Activated CD8-positive, alpha-beta memory T cell treated with anti-CD3 and anti-CD28 coated beads, Interleukin-2, amount 10 ng/mL, durations not matched to agents 7 days and 5 days (primary cell): ENCODE data around the gene AK4. TPM values are rescaled to one million over a fixed set of nuclear protein-coding genes. Genes with fewer than 3 reads are reported as not detected.
A peak's percentile ranks its signal among the peaks of the same experiment; 100 is the strongest.
"Not testable (repeated sequence)": the region's sequence is repeated elsewhere in the genome, so short reads cannot be mapped to it uniquely, and the experiment has no call there.

Experiments used
- ATAC-seq: fragments of 150-1000 bp; cut with Tn5 transposase; one replicate; pipeline ENCODE4 v1.10.0; 2021; ENCODE audit warnings: moderate library complexity
- CTCF ChIA-PET: fragments of 350-600 bp; sonication (Branson Sonifier 250); formaldehyde crosslinking; loops from one replicate; lab custom pipeline; 2021; ENCODE audit warnings: antibody characterized with exemption; lab: Charles Lee
- DNase-seq: peaks from one replicate; pipeline ENCODE4 v3.0.0-alpha.2; 2020
- H3K27ac Mint-ChIP-seq: one replicate; pipeline ENCODE4 v1.8.0; 2021; ENCODE audit warnings: mild to moderate bottlenecking, mixed read lengths
- H3K27me3 Mint-ChIP-seq: one replicate; pipeline ENCODE4 v1.8.0; 2021; ENCODE audit warnings: mixed read lengths
- H3K36me3 Mint-ChIP-seq: one replicate; pipeline ENCODE4 v1.8.0; 2021; ENCODE audit warnings: mild to moderate bottlenecking, mixed read lengths
- H3K4me1 Mint-ChIP-seq: one replicate; pipeline ENCODE4 v1.8.0; 2021; ENCODE audit warnings: mixed read lengths
- H3K4me3 Mint-ChIP-seq: one replicate; pipeline ENCODE4 v1.8.0; 2021; ENCODE audit warnings: mild to moderate bottlenecking, moderate library complexity, mixed read lengths
- H3K9me3 Mint-ChIP-seq: one replicate; pipeline ENCODE4 v1.8.0; 2022; ENCODE audit warnings: low read depth, mixed read lengths
- total RNA-seq, 2 experiments: library from RNA; stranded (reverse); gene quantifications; one replicate each; pipeline ENCODE4 v1.2.3, GENCODE V29; 2021

Gene AK4
- 10 to 100 TPM; 51.5 to 60.5 TPM for total RNA-seq

- Mint-ChIP-seq H3K4me1 (peaks cover 35% of the 10 kb centered on the region), H3K4me3 (peak within 1 kb of the TSS; percentile 92), H3K36me3 (peaks cover 24% of the 10 kb centered on the region), H3K27ac (peak within 1 kb of the TSS; percentile 80), H3K27me3 (peaks cover 27% of the 10 kb centered on the region)
- ATAC-seq, H3K9me3 Mint-ChIP-seq, DNase-seq: not testable (repeated sequence)
- CTCF ChIA-PET: interaction anchor here (1.1 to 1.8 kb wide), 4 partner anchors 11 to 272 kb away, joined by 3 to 5 read pairs (median 3); partner anchors contain the start of genes LEPR and LEPROT
Measured at GRCh38 chr1:65148178-65148547, at the start of gene AK4. AK4 (plus strand) TSS chr1:65148203; CDS start chr1:65148408, 205 bp downstream.

GRCh38 chr1:65103807-65104206, 44.2 kb upstream of the AK4 start:
- H3K9me3 Mint-ChIP-seq: peaks cover 5% of the 10 kb centered on the region
- CTCF ChIA-PET: no interaction called here
- DNase-seq: no peak
- no peaks in the 10 kb centered on the region for H3K4me1 Mint-ChIP-seq
- no peaks in the 10 kb centered on the region for H3K36me3 Mint-ChIP-seq
- no peak for ATAC-seq
- H3K27ac Mint-ChIP-seq: no peak overlapping the region
- H3K27me3 Mint-ChIP-seq: peaks cover 21% of the 10 kb centered on the region
- H3K4me3 Mint-ChIP-seq: no peak overlapping the region

- no peaks in the 10 kb centered on the region for H3K36me3 Mint-ChIP-seq
- no peak overlapping the region for H3K4me3 Mint-ChIP-seq
- ATAC-seq: no peak
- peaks cover 21% of the 10 kb centered on the region for H3K27me3 Mint-ChIP-seq
- H3K27ac Mint-ChIP-seq: no peak overlapping the region
- DNase-seq: no peak
- CTCF ChIA-PET: no interaction called here
- H3K9me3 Mint-ChIP-seq: peaks cover 2% of the 10 kb centered on the region
- no peaks in the 10 kb centered on the region for H3K4me1 Mint-ChIP-seq
Measured at GRCh38 chr1:65104854-65105534, 43.0 kb upstream of the AK4 start.

GRCh38 chr1:65105596-65105995, 42.4 kb upstream of the AK4 start:
- Mint-ChIP-seq H3K27me3 (peaks cover 21% of the 10 kb centered on the region), H3K9me3 (peaks cover 2% of the 10 kb centered on the region), H3K27ac (no peak overlapping the region), H3K4me1 (no peaks in the 10 kb centered on the region), H3K4me3 (no peak overlapping the region), H3K36me3 (no peaks in the 10 kb centered on the region)
- DNase-seq (no peak), ATAC-seq (no peak)
- CTCF ChIA-PET: no interaction called here

- no peak for ATAC-seq
- H3K27ac Mint-ChIP-seq: no peak overlapping the region
- CTCF ChIA-PET: no interaction called here
Measured at GRCh38 chr1:65108025-65108642, 39.9 kb upstream of the AK4 start.

GRCh38 chr1:65109487-65109886, 38.5 kb upstream of the AK4 start:
- Mint-ChIP-seq H3K36me3 (no peaks in the 10 kb centered on the region), H3K9me3 (no peaks in the 10 kb centered on the region), H3K4me1 (no peaks in the 10 kb centered on the region), H3K4me3 (no peak overlapping the region), H3K27ac (no peak overlapping the region), H3K27me3 (peaks cover 27% of the 10 kb centered on the region)
- no peak for DNase-seq
- CTCF ChIA-PET: interaction anchor here (0.7 kb wide), 2 partner anchors 35 to 81 kb away, joined by 3 to 4 read pairs; no protein-coding TSS in a partner anchor
- ATAC-seq: no peak

More at GRCh38 chr1:65108025-65108642, 39.9 kb upstream of the AK4 start:
- Mint-ChIP-seq H3K9me3 (no peaks in the 10 kb centered on the region), H3K36me3 (no peaks in the 10 kb centered on the region), H3K4me3 (no peak overlapping the region), H3K4me1 (no peaks in the 10 kb centered on the region), H3K27me3 (peaks cover 27% of the 10 kb centered on the region)
- DNase-seq: no peak

- H3K4me1 Mint-ChIP-seq: no peaks in the 10 kb centered on the region
- CTCF ChIA-PET: no interaction called here
- peaks cover 14% of the 10 kb centered on the region for H3K27me3 Mint-ChIP-seq
- ATAC-seq: no peak
- no peak overlapping the region for H3K4me3 Mint-ChIP-seq
- no peak for DNase-seq
- H3K9me3 Mint-ChIP-seq: no peaks in the 10 kb centered on the region
- H3K36me3 Mint-ChIP-seq: no peaks in the 10 kb centered on the region
- no peak overlapping the region for H3K27ac Mint-ChIP-seq
Measured at GRCh38 chr1:65112811-65113210, 35.2 kb upstream of the AK4 start.

- no peak for DNase-seq
- no peaks in the 10 kb centered on the region for H3K4me1 Mint-ChIP-seq
- no peak overlapping the region for H3K4me3 Mint-ChIP-seq
- no peaks in the 10 kb centered on the region for H3K9me3 Mint-ChIP-seq
- H3K36me3 Mint-ChIP-seq: no peaks in the 10 kb centered on the region
- H3K27ac Mint-ChIP-seq: no peak overlapping the region
- ATAC-seq: no peak
- CTCF ChIA-PET: no interaction called here
- peaks cover 13% of the 10 kb centered on the region for H3K27me3 Mint-ChIP-seq
Measured at GRCh38 chr1:65113298-65113697, 34.7 kb upstream of the AK4 start.

GRCh38 chr1:65114322-65114721, 33.7 kb upstream of the AK4 start:
- no peak overlapping the region for H3K27ac Mint-ChIP-seq
- H3K36me3 Mint-ChIP-seq: no peaks in the 10 kb centered on the region
- ATAC-seq: no peak
- peaks cover 9% of the 10 kb centered on the region for H3K27me3 Mint-ChIP-seq
- no peak for DNase-seq
- CTCF ChIA-PET: no interaction called here
- no peaks in the 10 kb centered on the region for H3K9me3 Mint-ChIP-seq
- H3K4me1 Mint-ChIP-seq: no peaks in the 10 kb centered on the region
- H3K4me3 Mint-ChIP-seq: no peak overlapping the region

- CTCF ChIA-PET: no interaction called here
- DNase-seq (no peak), ATAC-seq (no peak)
- Mint-ChIP-seq H3K27me3 (peaks cover 14% of the 10 kb centered on the region), H3K36me3 (no peaks in the 10 kb centered on the region), H3K4me1 (no peaks in the 10 kb centered on the region), H3K27ac (no peak overlapping the region), H3K4me3 (no peak overlapping the region), H3K9me3 (no peaks in the 10 kb centered on the region)
Measured at GRCh38 chr1:65119951-65120350, 28.1 kb upstream of the AK4 start.

GRCh38 chr1:65129104-65129503, 18.9 kb upstream of the AK4 start:
- H3K9me3 Mint-ChIP-seq, H3K4me1 Mint-ChIP-seq, ATAC-seq, DNase-seq, H3K4me3 Mint-ChIP-seq, CTCF ChIA-PET, H3K36me3 Mint-ChIP-seq, H3K27ac Mint-ChIP-seq: not testable (repeated sequence)
- H3K27me3 Mint-ChIP-seq: peaks cover 29% of the 10 kb centered on the region

- Mint-ChIP-seq H3K4me1 (no peaks in the 10 kb centered on the region), H3K27ac (no peak overlapping the region), H3K4me3 (no peak overlapping the region), H3K27me3 (peaks cover 25% of the 10 kb centered on the region), H3K9me3 (no peaks in the 10 kb centered on the region), H3K36me3 (no peaks in the 10 kb centered on the region)
- CTCF ChIA-PET: interaction anchor here (0.8 kb wide), 1 partner anchor 552 kb away, joined by 3 read pairs; no protein-coding TSS in a partner anchor
- ATAC-seq (no peak), DNase-seq (no peak)
Measured at GRCh38 chr1:65138524-65138923, 9.5 kb upstream of the AK4 start.

GRCh38 chr1:65139793-65140192, 8.2 kb upstream of the AK4 start:
- H3K27ac Mint-ChIP-seq, H3K4me3 Mint-ChIP-seq, H3K36me3 Mint-ChIP-seq, ATAC-seq, H3K9me3 Mint-ChIP-seq, CTCF ChIA-PET, DNase-seq, H3K4me1 Mint-ChIP-seq: not testable (repeated sequence)
- H3K27me3 Mint-ChIP-seq: peaks cover 30% of the 10 kb centered on the region

- no peak overlapping the region for H3K4me3 Mint-ChIP-seq
- no peaks in the 10 kb centered on the region for H3K36me3 Mint-ChIP-seq
- H3K9me3 Mint-ChIP-seq: no peaks in the 10 kb centered on the region
- H3K4me1 Mint-ChIP-seq: no peaks in the 10 kb centered on the region
- H3K27me3 Mint-ChIP-seq: peaks cover 39% of the 10 kb centered on the region
- ATAC-seq (no peak), DNase-seq (no peak)
- CTCF ChIA-PET: no interaction called here
- H3K27ac Mint-ChIP-seq: no peak overlapping the region
Measured at GRCh38 chr1:65141394-65141793, 6.6 kb upstream of the AK4 start.
